Stomach (tissue), 4 donors: Measurements from ENCODE around the gene STOML1.

Experiments used
- CTCF ChIP-seq, 7 experiments: fragments of 450-650 bp in 4 of 7; fragments of 200-600 bp in 3 of 7; sonication (generic) in 3 of 7; IDR thresholded peaks; one replicate each; pipeline ENCODE4 v1.5.1; 2016 to 2019; ENCODE audit warnings: antibody characterized with exemption in 7 of 7, control low read depth in 2 of 7, mild to moderate bottlenecking in 1 of 7
- EP300 ChIP-seq: sonication (generic); formaldehyde crosslinking; IDR thresholded peaks from one replicate; pipeline ENCODE4 v1.6.1; 2017; ENCODE audit warnings: antibody characterized with exemption
- POLR2A ChIP-seq, 4 donors: fragments of 450-650 bp; IDR thresholded peaks; one replicate each; pipeline ENCODE4 v1.6.1; 2016; ENCODE audit warnings: antibody characterized with exemption in 4 of 4, control low read depth in 2 of 4, mild to moderate bottlenecking in 1 of 4, moderate library complexity in 1 of 4

- TF ChIP-seq EP300 (no peak), CTCF (IDR thresholded peaks at IDR 0.05) (no peak), POLR2A (IDR thresholded peaks at IDR 0.05) (no peak)
These were observed 46.9 kb upstream of the STOML1 start for GRCh38 chr15:74038707-74039655.
